CD4-positive, alpha-beta T cell (primary cell): ENCODE results near the gene TBC1D7. TPM values are rescaled to one million over a fixed set of nuclear protein-coding genes. Genes with fewer than 3 reads are reported as not detected.

ENCODE experiments used
- ATAC-seq: fragments of 200-7000 bp; cut with Tn5 transposase; one replicate; pipeline ENCODE4 v1.10.0; 2022; ENCODE audit warnings: mild to moderate bottlenecking; ENCODE audit not compliant: poor library complexity
- CTCF ChIA-PET: fragments of 350-600 bp; sonication (Branson Sonifier 250); formaldehyde crosslinking; loops from one replicate; lab custom pipeline; 2021; ENCODE audit warnings: antibody characterized with exemption, inconsistent platforms; lab: Charles Lee
- POLR2A ChIA-PET: fragments of 350-600 bp; sonication (Branson Sonifier 250); formaldehyde crosslinking; loops from one replicate; lab custom pipeline; 2021; ENCODE audit warnings: antibody characterized with exemption, inconsistent platforms; lab: Charles Lee
- DNase-seq, 14 experiments: peaks; one replicate each; pipeline ENCODE4 v3.0.0-alpha.2; 2013 to 2020; ENCODE audit warnings: mixed read lengths in 2 of 14
- H3K27ac ChIP-seq, 2 donors: one replicate each; pipeline versions ENCODE4 v1.5.1 to v1.7.0; 2013; ENCODE audit warnings: low read length in 2 of 2, low read depth in 1 of 2, mild to moderate bottlenecking in 1 of 2
- H3K27me3 ChIP-seq, 2 experiments: 1 replicate in 1 of 2; 2 replicates in 1 of 2; pipeline versions ENCODE4 v1.6.1 to v1.7.0; 2013; ENCODE audit warnings: low read length in 2 of 2, control low read depth in 1 of 2, mild to moderate bottlenecking in 1 of 2, moderate library complexity in 1 of 2; ENCODE audit not compliant: insufficient read depth in 2 of 2, control insufficient read depth in 1 of 2
- H3K36me3 ChIP-seq: one replicate; pipeline ENCODE4 v1.6.1; 2013; ENCODE audit warnings: low read length, control low read depth; ENCODE audit not compliant: insufficient read depth
- H3K4me1 ChIP-seq: one replicate; pipeline ENCODE4 v1.6.1; 2013; ENCODE audit warnings: low read length, control low read depth; ENCODE audit not compliant: insufficient read depth
- H3K4me3 ChIP-seq: one replicate; pipeline ENCODE4 v1.5.1; 2013; ENCODE audit warnings: mild to moderate bottlenecking, low read length, moderate library complexity
- H3K9me3 ChIP-seq, 2 experiments: 1 replicate in 1 of 2; 2 replicates in 1 of 2; pipeline versions ENCODE4 v1.6.1 to v1.7.0; 2013; ENCODE audit warnings: low read length in 2 of 2, mild to moderate bottlenecking in 2 of 2, control low read depth in 1 of 2, moderate library complexity in 1 of 2; ENCODE audit not compliant: control insufficient read depth in 1 of 2, insufficient read depth in 1 of 2
- H3K27ac Mint-ChIP-seq: one replicate; pipeline ENCODE4 v1.8.0; 2020; ENCODE audit warnings: mixed read lengths
- H3K27me3 Mint-ChIP-seq: one replicate; pipeline ENCODE4 v1.8.0; 2021; ENCODE audit warnings: mixed read lengths
- H3K36me3 Mint-ChIP-seq: one replicate; pipeline ENCODE4 v1.8.0; 2021; ENCODE audit warnings: low read depth, mixed read lengths
- H3K4me1 Mint-ChIP-seq: one replicate; pipeline ENCODE4 v1.8.0; 2021; ENCODE audit warnings: low read depth, mixed read lengths
- H3K4me3 Mint-ChIP-seq: one replicate; pipeline ENCODE4 v1.8.0; 2020; ENCODE audit warnings: mild to moderate bottlenecking, mixed read lengths
- H3K9me3 Mint-ChIP-seq: one replicate; pipeline ENCODE4 v1.8.0; 2020; ENCODE audit warnings: mixed read lengths
- CTCF ChIP-seq: fragments of 200-600 bp; IDR thresholded peaks from one replicate; pipeline ENCODE4 v1.8.0; 2022; ENCODE audit warnings: antibody characterized with exemption, mild to moderate bottlenecking
- intact Hi-C, 2 experiments: fragments of 100-400 bp; cut with DNase I in 1 of 2; cut with micrococcal nuclease in 1 of 2; formaldehyde crosslinking; loops; one replicate each; pipeline versions ENCODE4 v1.15.1 to v1.9.0; 2023 to 2025; cut with DNase I, micrococcal nuclease
- total RNA-seq, 174 experiments: library from RNA in 2 of 174; stranded (reverse) in 2 of 174; gene quantifications; one replicate each; pipeline ENCODE4 v1.2.3 and lab custom pipeline; 2021 to 2026

TBC1D7 gene
- total RNA-seq, 2 experiments from 2014 or later, result 10.2 to 12.3 TPM

GRCh38 chr6:13296536-13296997, 31.8 kb downstream of the TBC1D7 start:
- Histone ChIP-seq H3K9me3 (peaks cover 0 to 1% of the 10 kb centered on the region in 2 experiments), H3K36me3 (peaks cover 62% of the 10 kb centered on the region), H3K4me3 (no peak overlapping the region), H3K4me1 (no peaks in the 10 kb centered on the region), H3K27ac (no peak overlapping the region), H3K27me3 (no peaks in the 10 kb centered on the region)
- H3K27me3 Mint-ChIP-seq, result no peaks in the 10 kb centered on the region
- ChIA-PET CTCF (no interaction called here), POLR2A (no interaction called here)
- ATAC-seq (no peak), DNase-seq (no peak)
- intact Hi-C loops, result no loop called here
- peaks cover 96% of the 10 kb centered on the region for H3K36me3 Mint-ChIP-seq
- no peak overlapping the region for H3K27ac Mint-ChIP-seq
- H3K4me3 Mint-ChIP-seq, result no peak overlapping the region
- no peaks in the 10 kb centered on the region for H3K9me3 Mint-ChIP-seq
- no peak for TF ChIP-seq CTCF
- no peaks in the 10 kb centered on the region for H3K4me1 Mint-ChIP-seq

DNA sequence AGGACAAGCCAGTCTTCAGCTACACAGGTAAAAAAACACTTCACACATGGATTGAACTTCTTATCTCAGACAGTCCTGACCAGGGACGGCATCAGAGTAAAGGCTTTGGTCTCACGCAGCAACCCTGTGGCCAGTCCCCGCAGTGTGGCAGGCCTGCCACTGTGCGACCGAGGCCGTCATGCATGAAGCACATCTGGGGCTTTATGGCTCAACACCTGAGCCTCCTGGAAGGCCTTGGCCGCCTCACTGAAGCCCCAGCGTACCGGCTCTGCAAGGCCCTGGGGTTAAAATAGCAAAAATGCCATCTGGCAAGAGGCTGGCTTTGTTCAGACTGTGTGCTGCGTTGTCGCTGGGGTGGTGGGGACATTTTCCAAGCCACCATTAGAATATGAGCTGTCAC, 32.8 kb downstream of the TBC1D7 start:
- no peaks in the 10 kb centered on the region for H3K4me1 Mint-ChIP-seq
- Histone ChIP-seq H3K27me3 (no peaks in the 10 kb centered on the region), H3K27ac (no peak overlapping the region), H3K36me3 (peaks cover 58% of the 10 kb centered on the region), H3K9me3 (peaks cover 0 to 4% of the 10 kb centered on the region in 2 experiments), H3K4me3 (no peak overlapping the region), H3K4me1 (no peaks in the 10 kb centered on the region)
- ChIA-PET CTCF (no interaction called here), POLR2A (no interaction called here)
- no peaks in the 10 kb centered on the region for H3K9me3 Mint-ChIP-seq
- peaks cover 96% of the 10 kb centered on the region for H3K36me3 Mint-ChIP-seq
- H3K27me3 Mint-ChIP-seq, result no peaks in the 10 kb centered on the region
- no peak for TF ChIP-seq CTCF
- ATAC-seq (no peak), DNase-seq (no peak)
- intact Hi-C loops, result no loop called here
- H3K27ac Mint-ChIP-seq, result no peak overlapping the region
- no peak overlapping the region for H3K4me3 Mint-ChIP-seq

DNA sequence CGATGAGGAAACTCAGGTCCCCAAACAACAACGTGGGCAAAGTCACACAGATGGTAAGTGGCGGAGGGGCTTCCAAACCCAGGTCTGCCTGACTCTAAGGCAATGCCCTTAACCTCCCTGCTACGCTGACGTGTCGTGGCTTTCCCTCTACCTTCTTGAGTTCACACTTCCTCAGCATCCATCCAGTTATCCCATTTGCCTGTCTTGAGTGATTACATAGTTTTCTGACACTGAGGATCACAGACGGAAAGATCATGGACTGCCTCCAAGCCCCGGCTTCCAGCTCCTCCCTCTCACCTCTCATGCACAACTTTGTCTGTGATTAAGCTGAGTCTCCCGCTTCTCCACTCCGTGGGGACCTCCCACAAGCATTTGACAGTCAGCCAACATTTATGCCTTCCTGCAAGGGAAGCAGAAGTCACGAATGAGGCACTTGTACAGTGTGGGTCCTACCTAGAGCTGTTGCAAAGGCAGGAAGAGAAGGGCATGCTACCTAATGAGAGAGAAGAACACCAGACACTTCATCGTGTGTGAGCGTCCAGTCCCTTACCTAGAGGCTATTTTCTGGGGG, 33.8 kb downstream of the TBC1D7 start:
- H3K9me3 ChIP-seq, result peaks cover 0 to 4% of the 10 kb centered on the region in 2 experiments
- H3K36me3 ChIP-seq, result peaks cover 53% of the 10 kb centered on the region
- intact Hi-C loops, result no loop called here
- H3K9me3 Mint-ChIP-seq, result no peaks in the 10 kb centered on the region
- H3K27ac Mint-ChIP-seq, result no peak overlapping the region
- peaks cover 98% of the 10 kb centered on the region for H3K36me3 Mint-ChIP-seq
- no peak overlapping the region for H3K4me3 ChIP-seq
- H3K27me3 ChIP-seq, result no peaks in the 10 kb centered on the region
- TF ChIP-seq CTCF, result no peak
- ChIA-PET CTCF (no interaction called here), POLR2A (no interaction called here)
- ATAC-seq, result no peak
- H3K4me1 ChIP-seq, result no peaks in the 10 kb centered on the region
- no peak overlapping the region for H3K4me3 Mint-ChIP-seq
- DNase-seq, result no peak
- H3K4me1 Mint-ChIP-seq, result no peaks in the 10 kb centered on the region
- no peaks in the 10 kb centered on the region for H3K27me3 Mint-ChIP-seq
- H3K27ac ChIP-seq, result no peak overlapping the region
